NCI-H1092 (cell line): ENCODE results near the gene AURKB.
"Not testable (repeated sequence)": the region's sequence is repeated elsewhere in the genome, so short reads cannot be mapped to it uniquely, and the experiment has no call there.

Experiments used
- DNase-seq: peaks from one replicate; lab custom pipeline; 2025; lab: John Stamatoyannopoulos, UW

AURKB gene

GRCh38 chr17:8224891-8225812 is 14.8 kb upstream of the AURKB start:
- DNase-seq, result no peak

- no peak for DNase-seq
Observed at GRCh38 chr17:8223356-8224126, 13.2 kb upstream of the AURKB start.

GRCh38 chr17:8222630-8223355 is 12.4 kb upstream of the AURKB start:
- DNase-seq, result peak; percentile 69

- no peak for DNase-seq
Observed at GRCh38 chr17:8222380-8222629, 11.9 kb upstream of the AURKB start.

DNA sequence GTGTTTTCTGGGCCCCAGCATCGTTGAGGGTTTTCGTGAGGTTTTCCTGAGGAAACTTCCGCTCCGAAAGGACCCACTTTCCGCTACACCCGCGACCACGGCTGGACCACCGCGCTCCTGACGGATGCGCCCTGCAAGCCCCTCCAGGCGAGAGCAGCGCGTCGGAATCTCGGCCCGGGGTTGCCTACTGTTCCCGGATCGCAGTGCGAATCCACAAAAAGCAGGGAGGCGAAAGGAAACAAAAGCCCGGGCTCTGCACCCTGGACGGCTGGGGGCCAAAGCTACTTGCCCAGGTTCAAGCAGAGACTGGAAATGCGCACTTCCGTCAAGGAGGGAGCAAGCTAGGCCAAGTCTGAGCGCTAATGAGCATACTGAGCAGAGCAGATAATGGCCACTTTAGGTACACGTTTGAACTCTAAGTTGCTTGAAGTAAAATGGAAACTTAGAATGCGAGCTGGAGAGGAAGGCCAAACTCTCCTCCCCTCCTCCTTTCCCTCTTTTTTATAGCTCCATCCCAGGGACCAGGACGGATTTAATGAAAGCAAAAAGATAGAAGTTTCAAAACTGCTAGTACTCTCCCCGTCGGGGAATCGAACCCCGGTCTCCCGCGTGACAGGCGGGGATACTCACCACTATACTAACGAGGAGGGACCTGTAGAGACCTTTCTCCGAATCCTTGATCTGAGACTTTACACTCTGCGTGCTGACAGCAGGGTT is 11.4 kb upstream of the AURKB start:
- peak; percentile 82 for DNase-seq

DNA sequence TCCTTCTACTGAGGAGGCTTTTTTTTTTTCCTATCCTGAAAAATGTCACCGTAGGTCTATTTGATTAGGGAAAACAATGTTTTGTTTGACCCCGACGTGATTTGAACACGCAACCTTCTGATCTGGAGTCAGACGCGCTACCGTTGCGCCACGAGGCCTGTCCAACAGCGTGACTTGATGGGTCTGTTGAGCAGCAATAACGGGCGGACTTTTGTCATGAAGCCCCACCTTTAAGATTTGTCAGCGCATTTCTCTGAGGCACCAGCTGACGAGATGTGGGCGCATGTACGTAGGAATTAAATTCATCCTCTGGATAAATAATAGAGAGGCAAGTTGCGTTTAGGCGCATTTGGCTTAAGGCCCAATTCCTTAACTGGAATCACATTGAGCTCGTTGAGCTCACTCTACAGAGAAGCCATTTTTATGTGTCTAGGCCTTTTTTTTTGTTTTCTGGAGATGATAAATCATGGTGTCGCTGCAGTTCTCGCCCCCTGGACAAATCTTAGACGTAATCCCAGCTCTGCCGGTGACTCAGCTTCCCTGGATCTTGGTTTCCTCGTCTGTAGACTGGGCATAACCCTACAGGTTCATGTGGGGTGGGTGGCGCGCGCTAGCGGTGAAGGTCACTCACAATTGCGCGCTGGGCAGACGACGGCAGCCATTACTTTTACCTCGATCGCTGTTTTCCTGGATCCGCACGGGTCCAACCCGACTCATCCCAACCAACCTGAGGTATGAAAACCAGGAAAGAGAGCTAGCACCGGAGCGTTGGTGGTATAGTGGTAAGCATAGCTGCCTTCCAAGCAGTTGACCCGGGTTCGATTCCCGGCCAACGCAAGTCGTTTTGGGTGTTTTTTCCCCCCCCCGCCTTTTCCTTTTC is 10.6 kb upstream of the AURKB start:
- peak; percentile 84 for DNase-seq

GRCh38 chr17:8214000-8214399 is 3.6 kb upstream of the AURKB start:
- DNase-seq, result not testable (repeated sequence)

GRCh38 chr17:8212312-8213180 is 2.2 kb upstream of the AURKB start:
- no peak for DNase-seq

- DNase-seq, result no peak
Observed at GRCh38 chr17:8210761-8211458, 535 bp upstream of the AURKB start.

- DNase-seq, result no peak
Observed at GRCh38 chr17:8206536-8206935, 3.8 kb downstream of the AURKB start.

- no peak for DNase-seq
Observed at GRCh38 chr17:8204761-8205555, 5.4 kb downstream of the AURKB start.

DNA sequence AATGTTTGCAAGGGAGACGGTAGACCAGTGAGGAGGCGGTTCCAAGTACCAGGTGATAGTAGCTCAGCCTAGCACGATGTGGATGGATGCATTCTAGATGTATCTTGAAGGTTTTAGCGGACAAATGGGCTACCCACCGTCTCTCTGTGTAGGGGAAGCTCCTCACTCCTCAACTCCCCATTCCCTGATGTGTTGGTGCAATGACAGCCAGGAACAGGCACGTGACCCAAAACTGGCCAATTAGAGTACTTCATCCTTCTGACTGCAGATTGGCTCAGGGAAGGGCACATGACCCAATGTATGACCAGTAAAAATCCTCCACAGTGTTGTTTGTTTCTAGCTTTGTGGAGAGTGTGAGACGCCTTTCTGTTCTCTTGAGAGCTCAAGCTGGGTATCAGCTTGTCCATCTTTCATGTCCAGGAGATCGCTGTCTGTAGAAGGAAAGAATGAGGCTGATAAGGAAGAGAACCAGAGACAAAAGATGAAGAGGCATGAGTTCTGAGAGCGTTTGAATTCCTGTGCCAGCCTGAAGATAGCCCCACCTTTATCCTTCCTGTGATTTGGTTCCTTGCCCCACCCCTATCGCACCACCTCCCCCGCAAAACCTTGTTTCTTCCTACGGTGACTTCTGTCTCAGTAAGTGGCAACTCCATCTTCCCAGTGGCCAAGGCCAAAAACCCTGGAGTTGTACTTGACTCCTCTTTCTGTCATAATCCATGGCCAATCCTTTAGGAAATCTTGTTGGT is 18.1 kb downstream of the AURKB start:
- DNase-seq, result no peak

- DNase-seq, result no peak
Observed at GRCh38 chr17:8190506-8190905, 19.9 kb downstream of the AURKB start.

GRCh38 chr17:8189711-8190477 is 20.5 kb downstream of the AURKB start, which contains the start of gene BORCS6:
TSS of gene BORCS6 (minus strand) at chr17:8190180. CDS start at chr17:8190140, 40 bp downstream.
- DNase-seq, result peak; percentile 89

DNA sequence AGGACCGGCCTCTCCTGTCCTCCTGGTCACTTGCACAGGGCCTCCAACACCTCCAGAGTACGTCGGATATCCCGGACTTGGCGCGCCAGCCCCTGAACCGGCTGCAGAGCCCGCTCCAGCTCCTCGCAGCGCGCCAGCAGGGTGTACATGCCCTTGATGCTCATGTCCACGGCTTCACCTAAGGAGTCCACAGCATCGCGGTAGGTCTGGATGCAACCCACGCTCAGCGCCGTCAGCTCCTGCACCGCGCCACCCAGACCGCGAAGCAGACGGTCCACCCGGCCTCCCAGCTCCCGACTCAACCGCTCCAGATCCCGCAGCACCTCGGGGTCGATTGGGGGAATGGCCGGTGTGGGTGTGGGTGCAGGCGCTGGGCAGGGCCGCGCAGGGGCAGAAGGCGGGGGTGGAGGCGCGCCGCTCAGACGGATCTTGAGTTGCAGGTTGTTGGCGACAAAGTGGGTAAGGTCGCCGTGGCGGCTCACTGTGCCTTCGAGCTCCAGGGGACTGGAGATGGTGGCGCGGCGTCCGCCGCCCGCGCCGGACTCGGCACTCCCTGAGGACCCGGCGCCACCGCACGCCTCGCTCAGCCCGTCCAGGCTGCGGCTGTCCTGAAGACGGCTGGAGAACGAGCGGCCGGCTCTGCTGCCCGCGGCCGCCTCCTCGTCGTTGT is 21.2 kb downstream of the AURKB start:
- DNase-seq, result no peak

- no peak for DNase-seq
Observed at GRCh38 chr17:8188263-8188839, 22.0 kb downstream of the AURKB start.
